HG03457 (cell line): ENCODE measurements around the gene ARHGAP18.

Experiments used
- ATAC-seq: cut with Tn5 transposase; IDR thresholded peaks from one replicate; pipeline ENCODE4 v1.9.1; 2021; ENCODE audit warnings: moderate number of reproducible peaks; ENCODE audit not compliant: unreplicated experiment

Gene ARHGAP18

DNA sequence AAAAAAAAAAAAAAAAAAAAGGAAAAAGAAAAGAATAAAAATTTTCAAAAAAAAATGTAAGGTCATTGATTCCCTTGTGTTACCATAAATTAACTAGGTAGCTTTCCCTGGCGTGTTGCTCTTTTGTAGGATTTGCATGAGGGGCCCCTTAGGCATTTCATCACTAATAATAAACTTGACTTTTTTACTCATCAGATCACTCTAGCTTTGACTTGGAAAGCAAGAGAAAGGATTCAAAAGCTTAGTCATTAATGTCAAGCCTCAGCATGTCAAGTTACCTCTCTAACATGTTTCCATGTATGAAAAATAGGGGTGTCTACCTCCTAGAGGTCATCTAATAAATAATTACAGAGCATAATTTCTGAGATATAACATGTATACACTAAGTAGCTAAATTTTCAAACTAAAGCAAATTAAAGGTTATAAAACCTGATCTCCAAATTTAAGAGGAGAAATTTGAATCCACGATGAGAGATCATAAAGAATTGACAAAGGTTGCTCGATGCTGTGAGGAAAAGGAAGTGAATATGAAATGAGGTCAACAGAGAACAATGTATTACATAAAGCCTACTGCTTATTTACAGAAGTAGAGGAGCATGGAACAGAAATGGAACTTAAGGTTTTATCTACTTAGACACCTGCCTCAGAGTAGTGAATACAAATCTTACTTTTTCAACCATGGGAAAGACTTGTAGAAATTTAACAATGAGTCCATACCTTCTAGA is 86.8 kb downstream of the ARHGAP18 start:
- no peak for ATAC-seq

DNA sequence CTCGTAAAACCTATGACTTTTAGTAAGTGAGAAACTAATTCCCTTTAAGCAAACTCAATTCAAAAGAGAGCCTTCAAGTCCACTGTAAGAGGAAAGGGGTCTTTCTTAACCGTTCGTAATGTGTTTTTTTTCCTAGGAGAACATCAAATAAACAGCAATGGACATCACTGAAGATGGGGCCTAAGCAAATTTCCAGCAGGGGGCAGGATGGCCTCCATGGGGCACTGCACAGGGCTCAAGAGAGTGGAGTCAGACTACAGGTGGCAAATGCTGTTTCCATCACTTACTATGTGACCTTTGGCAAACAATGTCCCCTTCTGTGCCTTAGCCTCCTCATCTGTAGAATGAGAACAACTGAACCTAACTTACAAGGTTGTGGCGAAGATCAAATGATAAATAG is 88.7 kb downstream of the ARHGAP18 start:
- no peak for ATAC-seq

DNA sequence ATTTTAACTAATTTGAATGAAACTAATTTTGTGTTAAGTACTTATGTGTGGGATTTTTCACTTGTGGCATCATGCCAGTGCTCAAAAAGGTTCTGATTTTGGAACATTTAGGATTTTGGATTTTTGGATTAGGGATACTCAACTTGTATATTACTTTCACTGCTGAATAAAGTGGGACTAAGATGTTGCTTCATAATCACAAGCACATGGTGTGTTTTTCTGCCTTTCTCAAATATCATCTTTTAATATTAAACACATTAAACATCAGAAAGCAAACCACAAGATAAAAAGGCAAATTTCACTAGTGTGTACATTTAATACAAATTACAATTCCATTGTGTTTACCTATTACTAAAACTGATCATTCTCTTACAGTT is 89.8 kb downstream of the ARHGAP18 start:
- ATAC-seq, result no peak

DNA sequence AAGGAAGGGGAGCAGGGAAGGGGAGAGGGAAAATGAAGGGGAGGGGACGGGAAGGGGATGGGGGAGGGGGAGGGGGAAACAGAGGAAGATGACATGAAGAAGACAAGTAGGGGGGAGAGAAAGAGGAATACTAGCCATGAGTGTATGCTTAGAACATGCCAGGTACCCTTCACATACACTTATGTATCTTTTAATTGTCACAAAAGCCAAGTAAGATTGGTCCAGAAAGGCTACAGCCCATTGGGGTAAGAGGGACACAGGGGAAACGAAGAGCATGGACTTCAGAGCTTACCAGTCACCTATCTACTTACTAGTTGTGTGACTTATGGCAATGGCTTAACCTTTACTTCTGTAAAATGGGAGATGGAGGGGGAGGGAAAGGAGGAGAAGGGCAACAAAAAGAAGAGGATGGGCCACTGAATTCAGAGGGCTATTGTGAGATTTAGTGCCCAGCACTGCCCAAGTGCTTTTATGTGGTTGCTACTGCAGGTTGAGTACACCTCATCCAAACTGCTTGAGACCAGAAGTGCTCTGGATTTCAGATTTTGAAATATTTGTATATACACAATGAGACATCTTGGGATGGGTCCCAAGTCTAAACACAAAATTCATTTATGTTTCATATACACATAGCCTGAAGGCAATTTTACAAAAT is 90.3 kb downstream of the ARHGAP18 start:
- no peak for ATAC-seq

DNA sequence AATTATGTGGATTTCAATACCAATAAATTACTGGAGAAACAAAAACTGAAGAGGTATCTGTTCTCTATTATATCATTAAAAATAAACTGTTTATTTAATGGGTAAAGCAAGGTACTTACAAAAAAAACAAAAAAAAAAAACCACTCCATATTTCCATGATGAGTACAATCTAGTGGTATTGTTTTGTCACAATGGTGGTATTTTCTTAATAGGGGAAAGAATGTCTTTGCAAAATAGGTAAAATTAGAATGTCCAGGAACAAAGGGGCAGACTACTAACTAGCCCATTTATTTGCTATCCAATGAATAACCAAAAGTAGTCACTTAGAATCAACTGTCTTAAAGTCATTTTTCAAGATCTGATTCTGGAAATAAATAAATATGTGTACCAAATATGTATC is 92.0 kb downstream of the ARHGAP18 start:
- ATAC-seq, result no peak

DNA sequence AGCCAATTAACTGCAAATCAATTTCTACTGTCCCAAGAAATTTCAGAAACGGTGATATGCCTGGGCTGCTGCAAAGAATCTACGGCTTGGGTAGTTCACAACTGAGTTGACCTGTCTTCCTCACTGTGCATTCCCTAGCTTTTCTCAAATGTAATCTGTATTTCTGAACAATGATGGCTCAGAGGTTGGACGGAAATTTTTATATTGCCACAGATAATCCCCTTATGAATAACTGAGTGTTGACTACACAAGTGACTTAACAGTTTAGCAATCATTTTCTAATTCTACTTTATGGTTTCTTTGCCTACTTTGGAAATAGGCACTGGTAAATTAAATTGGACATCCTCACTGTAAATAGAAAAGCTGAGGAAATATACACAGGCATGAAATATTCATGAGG is 94.5 kb downstream of the ARHGAP18 start:
- ATAC-seq, result no peak

DNA sequence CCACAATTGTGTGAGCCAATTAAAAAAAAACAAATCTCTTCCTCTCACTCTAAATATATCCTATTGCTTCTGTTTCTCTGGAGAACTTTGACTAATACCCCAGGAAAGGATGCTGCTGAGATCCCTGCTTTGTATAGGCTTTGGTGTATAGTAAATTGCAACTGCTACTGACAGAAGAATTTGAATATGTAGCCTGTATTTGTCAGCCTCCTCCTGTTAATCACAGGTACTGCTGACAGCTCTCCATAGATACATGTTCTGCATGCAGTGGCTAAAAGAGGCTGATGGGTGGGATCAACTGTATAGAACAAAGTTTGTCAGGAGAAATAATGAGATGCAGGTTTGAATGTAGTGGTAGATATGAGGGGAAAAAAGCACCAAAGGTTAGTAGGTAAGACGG is 95.0 kb downstream of the ARHGAP18 start:
- ATAC-seq, result no peak

DNA sequence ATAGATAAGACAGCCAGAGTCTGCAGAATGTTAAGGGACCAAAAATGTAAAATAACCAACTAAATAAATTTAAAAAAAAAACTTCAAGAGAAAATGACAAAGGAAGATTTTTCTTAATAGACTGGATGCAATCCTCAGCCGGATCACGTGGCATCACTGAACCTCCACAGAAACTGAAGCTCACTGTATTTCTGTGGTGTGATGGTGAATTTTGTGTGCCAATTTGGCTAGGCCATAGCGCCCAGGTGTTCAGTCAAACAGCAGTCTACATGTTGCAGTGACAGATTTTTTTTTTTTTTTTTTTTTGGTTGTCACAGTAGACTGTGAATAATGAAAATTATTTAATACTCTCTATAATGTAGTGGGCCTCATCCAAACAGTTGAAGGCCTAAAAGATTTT is 95.5 kb downstream of the ARHGAP18 start:
- no peak for ATAC-seq

DNA sequence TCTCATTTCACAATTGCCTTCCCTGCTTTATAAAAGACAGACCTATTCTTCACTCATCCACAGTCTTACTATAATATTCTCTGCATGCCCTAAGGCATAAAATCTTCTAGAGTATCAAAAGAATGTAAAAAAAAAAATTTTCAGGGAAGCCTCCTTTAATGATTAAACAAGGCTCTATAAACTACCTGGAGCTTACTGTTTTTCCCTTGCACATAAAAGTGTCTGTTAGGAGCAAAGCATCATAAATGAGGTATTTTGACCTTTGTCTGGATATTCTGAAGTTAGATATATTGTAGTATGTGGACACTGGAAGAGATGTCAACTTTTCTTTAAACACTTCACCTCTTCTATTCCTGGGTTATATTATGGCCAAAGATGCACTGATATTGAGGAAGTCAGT is 97.5 kb downstream of the ARHGAP18 start:
- ATAC-seq, result no peak

DNA sequence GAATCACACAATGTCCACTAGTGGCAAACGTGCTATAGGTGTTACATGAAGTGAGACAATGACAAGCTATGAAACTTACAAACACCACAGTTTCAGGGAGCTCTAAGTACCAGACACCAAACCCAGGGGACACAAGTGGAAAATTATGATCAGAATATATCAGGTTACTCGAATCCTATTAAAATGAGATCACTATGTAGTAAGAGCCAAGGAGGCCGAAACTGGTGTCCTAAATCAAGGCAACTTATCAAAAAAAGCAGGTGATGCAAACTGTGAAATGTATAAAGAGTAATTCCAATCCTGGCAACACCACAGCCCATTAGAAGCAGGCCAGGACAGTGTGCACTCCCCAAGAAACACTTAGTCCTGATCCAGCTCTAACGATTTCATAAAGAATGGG is 100.3 kb downstream of the ARHGAP18 start:
- no peak for ATAC-seq

DNA sequence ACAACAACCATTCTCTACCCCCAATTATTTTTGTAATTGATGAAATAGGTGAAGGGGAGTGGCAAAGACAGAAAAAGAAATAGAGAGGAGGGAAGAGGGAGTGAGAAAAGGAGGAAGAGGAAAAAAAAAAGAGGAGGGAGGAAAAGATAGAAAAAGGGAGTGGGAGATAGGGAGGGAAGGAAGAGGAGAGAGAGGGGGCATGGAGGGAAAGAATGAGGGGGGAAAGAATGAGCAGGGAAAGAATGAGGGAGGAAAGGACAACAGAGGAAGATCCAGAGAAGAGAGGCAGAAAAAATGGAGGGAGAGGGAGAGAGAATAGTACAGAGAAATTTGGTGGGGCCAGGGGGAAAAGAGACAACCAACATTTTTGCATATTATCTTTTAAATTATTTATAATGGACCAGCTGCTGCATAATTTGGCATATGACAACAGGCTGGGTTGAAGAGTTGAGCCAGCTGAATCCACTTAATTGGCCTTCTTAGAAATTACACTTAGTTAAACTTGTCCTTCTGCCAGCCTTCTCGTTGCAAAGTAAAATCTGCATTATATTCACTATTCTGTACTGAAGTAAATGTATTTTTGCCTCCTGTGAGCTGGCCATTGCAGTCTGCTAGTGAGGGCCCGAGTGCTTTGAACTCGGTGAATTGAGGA is 101.0 kb downstream of the ARHGAP18 start:
- ATAC-seq, result no peak

DNA sequence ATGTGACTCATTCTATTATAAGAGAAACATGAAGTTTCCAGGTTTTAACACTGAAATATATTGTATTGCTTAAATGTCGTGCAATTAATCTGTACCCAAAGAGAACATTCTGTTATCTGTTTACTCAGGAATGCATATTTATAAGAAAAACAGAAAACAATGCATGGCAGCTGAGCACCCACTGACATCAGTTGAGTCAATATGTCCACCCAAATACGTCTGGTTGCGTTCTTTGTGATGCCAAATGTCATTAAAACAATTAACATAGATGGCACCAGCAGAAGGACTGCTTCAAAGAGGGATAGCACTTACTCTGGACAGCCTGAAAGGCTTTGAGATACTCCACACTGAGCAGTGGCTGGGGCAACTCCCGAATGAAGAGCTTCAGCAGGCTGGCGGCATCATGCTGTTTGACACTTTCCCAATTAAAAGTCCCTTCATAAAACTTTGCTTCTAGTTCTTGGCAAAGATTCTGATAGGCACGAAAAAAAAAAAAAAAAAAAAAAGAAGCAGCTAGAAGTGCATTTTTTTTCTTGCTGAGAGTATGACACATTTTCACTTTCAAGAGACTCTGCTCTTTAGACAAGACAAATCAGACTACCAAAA is 102.3 kb downstream of the ARHGAP18 start:
- no peak for ATAC-seq

DNA sequence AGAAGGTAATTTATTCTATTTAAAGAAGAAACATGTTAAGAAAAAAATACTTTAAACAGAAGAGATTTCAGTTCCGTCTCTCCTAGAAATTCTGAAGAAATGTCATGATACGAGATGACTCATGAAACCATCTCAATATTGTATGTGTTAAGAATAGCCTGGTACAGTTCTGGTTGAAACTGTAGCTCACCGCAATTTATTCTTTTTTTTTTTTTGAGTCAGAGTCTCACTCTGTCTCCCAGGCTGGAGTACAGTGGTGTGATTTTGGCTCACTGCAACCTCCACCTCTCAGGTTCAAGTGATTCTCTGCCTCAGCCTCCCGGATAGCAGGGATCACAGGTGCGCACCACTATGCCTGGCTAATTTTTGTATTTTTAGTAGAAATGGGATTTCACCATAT is 103.3 kb downstream of the ARHGAP18 start:
- ATAC-seq, result no peak

DNA sequence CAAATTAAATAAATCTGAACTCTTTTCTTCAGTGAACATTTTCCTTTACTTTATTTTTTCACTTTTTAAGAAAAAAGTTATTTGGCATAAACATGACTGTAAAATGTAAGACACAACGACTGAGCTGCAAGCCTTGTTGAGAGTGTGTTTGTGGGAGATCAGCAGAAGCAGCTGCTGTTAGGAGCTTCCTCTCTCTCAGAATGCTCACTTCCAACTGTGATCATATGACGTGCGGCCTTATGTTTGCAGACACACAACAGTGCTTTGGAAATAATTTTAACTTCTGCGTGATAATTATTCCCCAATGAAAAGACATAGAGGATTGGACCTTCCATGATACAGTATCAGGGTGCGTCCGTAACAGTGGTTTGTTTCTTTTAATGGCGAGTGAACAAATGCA is 104.0 kb downstream of the ARHGAP18 start:
- ATAC-seq, result no peak

DNA sequence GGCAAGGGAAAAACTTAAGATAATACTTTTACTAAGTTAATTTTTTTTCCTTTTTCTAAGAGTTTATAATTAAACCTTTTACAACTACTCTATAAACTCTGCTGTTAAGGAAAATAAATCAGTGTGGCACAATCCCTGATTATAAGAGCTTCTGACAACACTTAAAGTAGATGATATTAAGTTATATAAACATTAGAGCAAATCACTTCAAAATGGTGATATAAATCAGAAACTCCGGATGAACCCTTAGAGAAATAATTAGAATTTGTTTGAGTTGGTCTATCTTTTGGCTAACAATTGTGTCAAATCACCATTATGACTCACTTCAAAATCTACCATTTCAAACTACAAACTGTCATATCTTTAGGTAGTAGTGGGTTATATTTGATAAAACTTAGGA is 104.9 kb downstream of the ARHGAP18 start:
- no peak for ATAC-seq

DNA sequence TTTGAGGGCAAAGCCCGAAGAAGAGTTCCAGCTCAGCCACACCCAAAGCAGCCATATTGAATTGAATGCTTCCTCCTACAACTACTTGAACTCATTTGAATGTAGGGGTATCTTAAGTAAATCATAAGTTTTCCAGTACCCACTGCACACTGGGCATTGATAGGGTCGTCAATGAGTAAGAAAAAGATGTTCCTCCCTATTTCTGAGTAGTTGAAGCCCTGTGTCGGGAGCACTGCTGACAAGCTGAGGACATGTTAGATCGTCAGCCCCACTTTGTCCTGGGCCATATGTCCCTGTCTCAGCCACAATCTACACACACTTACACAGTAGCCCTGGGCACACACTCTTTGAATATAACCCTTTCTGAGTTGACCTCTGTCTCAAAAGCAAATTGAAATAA is 105.7 kb downstream of the ARHGAP18 start:
- ATAC-seq, result no peak

DNA sequence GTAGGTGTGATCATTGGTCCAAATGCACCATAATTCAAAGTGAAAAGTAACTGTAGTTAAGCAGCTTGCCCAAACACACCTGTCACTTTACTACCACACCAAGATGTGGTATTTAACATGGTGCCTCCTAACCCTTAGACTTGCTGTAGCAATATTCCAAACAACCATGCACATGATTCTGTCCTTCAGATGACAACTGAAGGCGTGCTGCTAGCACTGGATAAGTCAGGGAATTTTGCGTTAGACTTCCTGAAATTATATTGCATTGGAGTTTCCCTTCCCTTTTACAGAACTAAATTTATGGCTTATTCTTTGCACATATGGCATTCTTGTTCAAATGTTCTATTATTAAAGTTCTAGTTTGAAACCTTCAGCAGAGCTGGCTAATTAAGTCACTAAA is 106.2 kb downstream of the ARHGAP18 start:
- ATAC-seq, result no peak

DNA sequence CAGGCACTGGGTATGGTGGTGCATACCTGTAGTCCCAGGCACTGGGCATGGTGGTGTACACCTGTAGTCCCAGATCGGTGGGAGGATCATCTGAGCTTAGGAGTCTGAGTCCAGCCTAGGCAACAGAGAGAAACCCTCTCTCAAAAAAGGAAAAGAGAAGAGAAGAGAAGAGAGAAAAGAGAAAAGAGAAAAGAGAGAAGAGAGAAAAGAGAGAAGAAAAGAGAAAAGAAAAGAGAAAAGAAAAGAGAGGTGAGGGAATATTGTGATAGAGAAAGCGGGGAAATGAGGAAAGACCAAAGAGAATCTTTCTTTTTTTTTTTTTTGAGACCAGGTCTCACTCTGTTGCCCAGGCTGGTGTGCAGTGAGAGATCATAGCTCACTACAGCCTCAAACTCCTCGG is 108.7 kb downstream of the ARHGAP18 start:
- no peak for ATAC-seq

DNA sequence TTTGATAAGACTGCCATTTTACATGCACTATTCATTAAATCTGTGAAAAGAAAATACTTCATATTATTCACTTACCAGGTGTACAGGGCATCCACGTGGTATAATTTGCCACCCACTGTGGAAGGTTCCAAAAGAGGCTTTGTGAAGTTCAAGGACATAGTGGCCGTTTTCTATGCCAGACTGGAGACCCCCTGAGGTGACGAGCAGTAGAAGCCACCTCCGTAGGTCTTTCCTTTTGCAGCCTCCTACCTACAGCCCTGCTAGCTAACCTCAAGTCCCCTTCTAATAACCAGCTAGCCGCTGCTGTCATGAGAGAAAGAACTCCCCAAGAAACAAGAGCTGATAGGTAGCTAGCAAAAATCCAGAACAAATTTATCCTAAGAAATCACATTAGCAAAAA is 110.5 kb downstream of the ARHGAP18 start:
- ATAC-seq, result no peak

DNA sequence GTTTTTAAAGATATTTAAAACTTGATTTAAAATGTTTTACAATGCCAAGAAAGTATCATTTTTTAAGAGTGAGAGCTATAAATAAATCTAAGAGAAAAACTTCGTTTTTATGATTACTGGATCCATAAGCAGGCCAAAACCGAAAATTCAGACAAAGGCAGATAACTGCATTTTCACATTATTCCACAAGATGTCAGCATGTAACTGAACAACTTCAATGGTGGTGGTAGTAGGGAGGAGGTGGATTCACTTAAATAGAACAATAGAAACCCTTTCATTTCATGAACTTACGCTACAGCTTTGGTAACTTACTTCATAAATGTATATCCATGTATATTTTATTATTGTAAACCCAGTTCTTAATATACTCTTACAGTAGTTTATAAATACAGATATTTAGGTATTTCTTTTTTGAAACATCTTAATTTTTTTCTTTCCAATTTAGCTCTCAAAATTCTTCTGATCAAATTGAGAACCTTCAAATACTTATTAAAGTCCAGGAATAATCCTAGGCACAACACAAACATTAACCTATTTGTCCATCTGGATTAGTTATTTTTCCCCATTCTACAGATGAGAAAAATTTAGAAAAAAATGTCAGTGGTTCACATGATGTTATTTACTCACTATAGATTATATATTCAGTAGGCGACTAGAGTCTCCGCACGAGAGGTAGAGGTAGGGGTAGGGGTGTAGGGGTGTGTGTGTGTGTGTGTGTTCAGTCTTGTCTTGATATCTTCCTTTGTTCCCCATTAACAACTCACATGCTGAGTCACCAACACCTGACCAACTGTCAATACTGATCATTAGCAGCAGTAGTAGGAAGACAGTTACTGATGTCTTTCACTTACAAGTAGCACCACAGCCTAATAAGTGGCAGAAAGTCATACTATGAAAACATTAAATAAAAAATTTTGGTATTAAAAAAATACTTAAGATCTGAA is 111.5 kb downstream of the ARHGAP18 start:
- ATAC-seq, result no peak
